T-helper 1 cell treated with Interleukin-12 subunit alpha and Interleukin-12 subunit beta and Interleukin-4 antibody, amounts not matched to agents 30 μg/mL and 1 μg/mL, for 36 hours (primary cell): ENCODE data around the gene NFE2L1.

ENCODE experiments used
- H3K27ac Mint-ChIP-seq: one replicate; pipeline ENCODE4 v1.8.0; 2021; ENCODE audit warnings: mild to moderate bottlenecking, mixed read lengths
- H3K27me3 Mint-ChIP-seq: one replicate; pipeline ENCODE4 v1.8.0; 2021; ENCODE audit warnings: low read depth, mixed read lengths
- H3K36me3 Mint-ChIP-seq: one replicate; pipeline ENCODE4 v1.8.0; 2021; ENCODE audit warnings: low read depth, mixed read lengths
- H3K4me1 Mint-ChIP-seq: one replicate; pipeline ENCODE4 v1.8.0; 2021; ENCODE audit warnings: low read depth, mixed read lengths
- H3K4me3 Mint-ChIP-seq: one replicate; pipeline ENCODE4 v1.8.0; 2021; ENCODE audit warnings: mild to moderate bottlenecking, moderate library complexity, mixed read lengths
- H3K9me3 Mint-ChIP-seq: one replicate; pipeline ENCODE4 v1.8.0; 2021; ENCODE audit warnings: mixed read lengths

The NFE2L1 gene

DNA sequence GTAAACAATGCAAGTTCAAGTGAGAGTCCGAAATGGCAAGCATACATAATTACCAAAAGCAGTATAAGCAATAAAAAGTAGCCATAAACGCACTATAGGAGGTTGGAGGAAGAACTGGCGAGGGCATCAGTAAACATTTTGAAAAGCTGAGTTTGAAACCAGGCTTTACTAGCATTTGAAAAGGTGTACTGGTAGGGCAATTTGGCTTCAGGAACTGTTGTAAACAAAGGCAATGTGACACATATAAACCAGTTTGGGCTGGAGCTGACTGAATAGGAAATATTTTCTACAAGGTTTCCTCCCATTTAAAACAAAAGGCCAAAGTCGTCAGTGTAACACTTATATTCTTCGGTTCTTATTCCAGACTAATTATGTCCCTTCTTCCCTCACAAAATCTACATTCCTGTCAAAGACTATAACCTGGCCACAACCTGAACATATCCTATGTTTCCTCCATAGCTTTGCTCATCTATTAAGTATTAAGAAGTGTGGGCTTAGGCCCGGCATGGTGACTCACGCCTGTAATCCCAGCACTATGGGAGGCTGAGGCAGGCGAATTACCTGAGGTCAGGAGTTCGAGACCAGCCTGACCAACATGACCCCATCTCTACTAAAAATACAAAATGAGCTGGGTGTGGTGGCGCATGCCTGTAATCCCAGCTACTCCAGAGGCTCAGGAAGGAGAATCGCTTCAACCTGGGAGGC lies 45.3 kb downstream of the NFE2L1 start:
- Mint-ChIP-seq H3K27ac (no peak overlapping the region), H3K4me1 (peaks cover 7% of the 10 kb centered on the region), H3K27me3 (no peaks in the 10 kb centered on the region), H3K36me3 (peaks cover 14% of the 10 kb centered on the region), H3K9me3 (no peaks in the 10 kb centered on the region), H3K4me3 (no peak overlapping the region)

DNA sequence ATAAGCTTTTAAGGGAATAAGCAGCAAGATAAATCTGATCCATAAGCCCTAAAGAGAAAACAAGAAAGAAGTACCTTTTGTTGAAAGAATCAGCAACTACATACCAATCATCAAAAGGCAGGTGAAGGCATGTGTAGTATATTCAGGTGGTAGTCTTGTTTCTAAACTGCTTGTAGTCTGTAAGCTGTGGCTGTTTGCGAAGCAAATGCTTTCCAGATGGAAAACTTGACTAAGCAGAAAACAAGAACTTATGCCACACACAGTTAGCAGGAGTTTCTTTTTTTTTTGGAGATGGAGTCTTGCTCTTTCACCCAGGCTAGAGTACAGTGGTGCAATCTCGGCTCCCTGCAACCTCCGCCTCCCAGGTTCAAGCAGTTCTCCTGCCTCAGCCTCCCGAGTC lies 47.5 kb downstream of the NFE2L1 start:
- no peaks in the 10 kb centered on the region for H3K27me3 Mint-ChIP-seq
- peaks cover 14% of the 10 kb centered on the region for H3K36me3 Mint-ChIP-seq
- H3K27ac Mint-ChIP-seq: no peak overlapping the region
- H3K4me1 Mint-ChIP-seq: peaks cover 11% of the 10 kb centered on the region
- no peak overlapping the region for H3K4me3 Mint-ChIP-seq
- no peaks in the 10 kb centered on the region for H3K9me3 Mint-ChIP-seq

DNA sequence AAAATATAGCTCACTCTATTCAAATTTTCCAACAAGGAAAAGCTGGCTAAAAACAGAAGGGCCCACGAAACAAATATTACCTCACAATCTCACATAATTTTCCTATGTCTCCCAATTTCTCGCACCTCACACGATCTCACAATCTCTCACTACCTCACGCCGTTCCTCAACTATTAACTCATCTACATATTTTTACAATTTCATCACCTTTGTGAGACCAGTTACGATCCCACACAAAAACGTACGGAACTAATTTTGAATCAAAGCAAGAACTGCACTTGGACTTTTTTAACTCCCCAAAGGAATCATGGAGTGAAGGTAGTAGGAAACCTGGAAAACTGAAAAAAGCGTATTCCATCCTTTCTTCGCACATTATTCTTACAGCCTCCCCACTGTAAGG lies 52.0 kb downstream of the NFE2L1 start:
- peaks cover 5% of the 10 kb centered on the region for H3K36me3 Mint-ChIP-seq
- H3K9me3 Mint-ChIP-seq: peaks cover 8% of the 10 kb centered on the region
- H3K27me3 Mint-ChIP-seq: no peaks in the 10 kb centered on the region
- peak overlapping the region; percentile 96 for H3K4me3 Mint-ChIP-seq
- peaks cover 32% of the 10 kb centered on the region for H3K4me1 Mint-ChIP-seq
- no peak overlapping the region for H3K27ac Mint-ChIP-seq

DNA sequence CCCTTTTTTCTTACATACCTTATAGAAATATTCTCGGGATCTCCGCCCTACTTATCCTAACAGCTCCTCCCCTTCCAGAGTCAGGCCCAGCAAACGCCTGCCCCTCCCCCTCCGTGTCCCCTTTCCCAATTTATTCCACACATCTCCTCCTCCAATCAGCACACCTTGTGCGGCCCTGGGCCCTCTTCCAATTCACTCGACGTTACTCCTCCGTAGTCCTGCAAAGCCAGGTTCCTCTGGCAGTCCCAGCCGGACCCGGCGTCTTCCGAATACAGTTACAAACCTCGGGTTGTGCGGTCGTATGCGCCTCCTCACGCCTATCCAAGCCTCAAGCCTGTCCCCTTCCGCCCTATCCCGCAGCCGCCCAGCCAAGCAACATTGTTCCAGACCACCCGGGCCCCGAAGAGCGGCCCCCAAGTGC lies 52.4 kb downstream of the NFE2L1 start:
- H3K36me3 Mint-ChIP-seq: peaks cover 5% of the 10 kb centered on the region
- H3K27ac Mint-ChIP-seq: peak overlapping the region; percentile 83
- peaks cover 8% of the 10 kb centered on the region for H3K9me3 Mint-ChIP-seq
- H3K4me1 Mint-ChIP-seq: peaks cover 32% of the 10 kb centered on the region
- no peaks in the 10 kb centered on the region for H3K27me3 Mint-ChIP-seq
- peak overlapping the region; percentile 96 for H3K4me3 Mint-ChIP-seq

DNA sequence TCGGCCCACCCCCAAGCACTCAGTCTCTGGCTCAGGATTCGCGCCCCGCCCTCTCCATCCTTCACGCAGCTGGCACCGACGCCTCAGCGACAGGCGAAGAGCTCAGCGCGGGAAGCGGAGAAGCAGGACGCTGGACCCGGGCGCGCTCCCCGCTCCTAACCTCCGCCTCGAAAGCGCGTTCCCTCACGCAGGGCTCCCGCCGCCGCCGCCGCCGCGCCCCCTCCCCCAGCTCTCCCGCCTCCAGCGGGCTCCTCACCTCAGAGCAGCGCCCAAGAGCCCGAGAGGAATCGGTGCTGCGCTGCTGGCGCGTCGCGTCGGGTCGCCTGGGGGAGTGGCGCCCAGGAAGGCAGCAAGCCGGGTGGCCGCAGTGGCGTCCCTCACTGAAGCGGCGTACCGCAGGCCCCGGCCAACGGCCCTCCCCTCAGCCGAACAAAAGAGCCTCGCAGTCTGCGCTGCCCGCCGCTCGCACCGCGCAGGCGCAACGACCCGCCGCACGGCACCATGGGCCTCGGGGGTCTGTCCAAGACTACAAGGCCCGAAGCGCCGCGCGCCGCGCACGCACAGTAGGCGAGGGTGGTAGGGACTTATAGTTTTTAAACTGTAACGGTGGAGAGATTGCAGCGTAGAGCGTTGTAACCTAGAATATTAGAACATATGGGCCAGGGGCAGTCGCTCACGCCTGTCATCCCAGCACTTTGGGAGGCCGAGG lies 53.0 kb downstream of the NFE2L1 start, which contains the start of gene CBX1:
TSS of gene CBX1 (minus strand) at position 467 of the 709 bp plus-strand sequence. CDS start 24,474 bp downstream, outside the sequence.
- Mint-ChIP-seq H3K27me3 (no peaks in the 10 kb centered on the region), H3K4me1 (peaks cover 33% of the 10 kb centered on the region), H3K27ac (peak within 1 kb of the TSS; percentile 83), H3K9me3 (peaks cover 8% of the 10 kb centered on the region), H3K36me3 (peaks cover 5% of the 10 kb centered on the region), H3K4me3 (peak within 1 kb of the TSS; percentile 96)

DNA sequence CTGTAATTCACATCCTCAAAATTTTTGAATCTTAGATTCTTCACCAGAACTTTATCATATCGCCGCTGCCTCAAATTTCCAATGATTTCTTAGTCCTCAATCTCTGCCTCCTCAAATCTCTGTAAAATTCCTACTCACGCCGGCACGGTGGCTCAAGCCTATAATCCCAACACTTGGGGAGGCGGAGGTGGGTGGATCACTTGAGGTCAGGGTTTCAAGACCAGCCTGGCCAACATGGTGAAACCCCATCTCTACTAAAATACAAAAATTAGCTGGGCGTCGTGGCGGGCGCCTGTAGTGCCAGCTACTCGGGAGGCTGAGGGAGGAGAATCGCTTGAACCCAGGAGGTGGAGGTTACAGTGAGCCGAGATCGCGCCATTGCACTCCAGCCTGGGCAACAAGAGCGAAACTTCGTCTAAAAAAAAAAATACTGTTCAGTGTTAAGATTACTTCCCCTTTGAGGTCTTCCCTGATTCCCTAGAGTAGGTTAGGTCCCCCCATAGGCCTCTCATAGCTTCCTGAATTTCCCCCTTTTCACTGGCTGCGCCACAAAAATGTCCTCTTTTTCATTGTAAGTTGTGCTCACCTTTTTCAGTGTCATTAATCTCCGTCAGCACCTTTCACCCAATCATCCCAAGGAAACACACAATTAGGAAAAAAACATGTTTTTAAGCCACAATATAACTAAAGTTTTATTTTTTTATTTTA lies 54.0 kb downstream of the NFE2L1 start:
- H3K36me3 Mint-ChIP-seq: peaks cover 5% of the 10 kb centered on the region
- peak overlapping the region; percentile 96 for H3K4me3 Mint-ChIP-seq
- no peaks in the 10 kb centered on the region for H3K27me3 Mint-ChIP-seq
- H3K27ac Mint-ChIP-seq: peak overlapping the region; percentile 65
- H3K9me3 Mint-ChIP-seq: peaks cover 8% of the 10 kb centered on the region
- H3K4me1 Mint-ChIP-seq: peaks cover 39% of the 10 kb centered on the region

DNA sequence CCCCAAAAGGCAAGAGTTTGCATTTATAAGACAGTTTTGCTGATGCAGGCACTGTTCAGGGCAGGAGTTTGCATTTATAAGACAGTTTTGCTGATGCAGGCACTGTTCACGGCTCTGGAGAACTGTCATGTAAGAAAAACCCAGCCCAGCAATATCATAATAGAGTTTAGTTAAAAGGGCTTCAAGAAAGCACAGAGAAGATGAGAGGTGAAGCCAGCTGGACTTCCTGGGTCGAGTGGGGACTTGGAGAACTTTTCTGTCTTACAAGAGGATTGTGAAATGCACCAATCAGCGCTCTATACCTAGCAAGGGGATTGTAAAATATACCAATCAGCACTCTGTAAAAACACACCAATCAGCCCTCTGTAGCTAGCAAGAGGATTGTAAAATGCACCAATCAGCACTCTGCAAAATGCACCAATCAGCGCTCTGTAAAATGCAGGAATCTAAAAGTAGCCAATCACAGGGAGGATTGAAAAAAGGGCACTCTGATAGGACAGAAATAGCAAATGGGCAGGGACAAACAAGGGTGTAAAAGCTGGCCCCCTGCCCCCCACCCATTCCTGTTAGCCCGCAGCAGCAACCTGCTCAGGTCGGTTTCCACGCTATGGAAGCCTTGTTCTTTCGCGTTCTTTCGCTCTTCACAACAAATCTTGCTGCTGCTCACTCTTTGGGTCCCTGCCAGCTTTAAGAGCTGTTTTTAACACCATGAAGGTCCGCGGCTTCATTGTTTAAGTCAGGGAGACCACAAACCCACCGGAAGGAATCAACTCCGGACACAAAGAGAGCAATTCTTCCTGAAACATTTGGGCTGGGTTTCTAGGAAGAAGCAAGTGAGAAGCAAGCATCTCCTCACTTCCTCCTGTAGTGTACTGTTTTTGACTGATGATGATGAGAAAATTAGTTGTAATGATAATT lies 54.9 kb downstream of the NFE2L1 start:
- peaks cover 5% of the 10 kb centered on the region for H3K36me3 Mint-ChIP-seq
- peak overlapping the region; percentile 78 for H3K27ac Mint-ChIP-seq
- H3K9me3 Mint-ChIP-seq: peaks cover 8% of the 10 kb centered on the region
- H3K4me1 Mint-ChIP-seq: peaks cover 43% of the 10 kb centered on the region
- H3K27me3 Mint-ChIP-seq: no peaks in the 10 kb centered on the region
- peak overlapping the region; percentile 38 for H3K4me3 Mint-ChIP-seq

DNA sequence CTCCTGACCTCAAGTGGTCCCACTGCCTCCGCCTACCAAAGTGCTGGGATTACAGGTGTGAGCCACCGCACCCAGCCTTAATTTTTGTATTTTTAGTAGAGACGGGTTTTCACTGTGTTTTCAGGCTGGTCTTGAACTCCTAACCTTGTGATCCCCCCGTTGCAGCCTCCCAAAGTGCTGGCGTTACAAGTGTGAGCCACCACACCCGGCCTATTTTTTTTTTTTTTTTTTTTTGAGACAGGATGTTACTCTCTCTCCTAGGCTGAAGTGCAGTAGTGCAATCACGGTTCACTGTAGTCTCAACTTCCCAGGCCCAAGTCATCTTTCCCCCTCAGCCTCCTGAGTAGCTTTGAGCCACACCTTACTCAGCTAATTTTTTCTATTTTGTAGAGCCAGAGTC lies 56.3 kb downstream of the NFE2L1 start:
- H3K27me3 Mint-ChIP-seq: no peaks in the 10 kb centered on the region
- peaks cover 50% of the 10 kb centered on the region for H3K4me1 Mint-ChIP-seq
- no peak overlapping the region for H3K27ac Mint-ChIP-seq
- peaks cover 5% of the 10 kb centered on the region for H3K36me3 Mint-ChIP-seq
- peak overlapping the region; percentile 5 for H3K4me3 Mint-ChIP-seq
- peaks cover 8% of the 10 kb centered on the region for H3K9me3 Mint-ChIP-seq

DNA sequence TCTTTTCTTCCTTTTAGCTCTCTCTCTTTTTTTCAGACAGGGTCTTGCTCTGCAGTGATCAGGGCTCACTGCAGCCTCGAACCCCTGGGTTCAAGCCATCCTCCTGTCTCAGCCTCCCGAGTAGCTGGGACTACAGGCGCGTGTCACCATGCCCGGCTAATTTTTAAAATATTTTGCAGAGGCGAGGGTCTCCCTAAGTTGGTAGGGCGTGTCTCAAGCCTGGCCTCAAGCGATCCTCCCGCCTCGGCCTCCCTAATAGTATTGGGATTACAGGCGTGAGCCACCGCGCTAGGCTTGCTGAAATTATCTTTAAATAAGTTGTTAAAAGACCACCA lies 58.6 kb downstream of the NFE2L1 start:
- Mint-ChIP-seq H3K27me3 (no peaks in the 10 kb centered on the region), H3K4me3 (peak overlapping the region; percentile 99), H3K4me1 (peaks cover 52% of the 10 kb centered on the region), H3K27ac (peak overlapping the region; percentile 96), H3K36me3 (peaks cover 6% of the 10 kb centered on the region), H3K9me3 (peaks cover 8% of the 10 kb centered on the region)

DNA sequence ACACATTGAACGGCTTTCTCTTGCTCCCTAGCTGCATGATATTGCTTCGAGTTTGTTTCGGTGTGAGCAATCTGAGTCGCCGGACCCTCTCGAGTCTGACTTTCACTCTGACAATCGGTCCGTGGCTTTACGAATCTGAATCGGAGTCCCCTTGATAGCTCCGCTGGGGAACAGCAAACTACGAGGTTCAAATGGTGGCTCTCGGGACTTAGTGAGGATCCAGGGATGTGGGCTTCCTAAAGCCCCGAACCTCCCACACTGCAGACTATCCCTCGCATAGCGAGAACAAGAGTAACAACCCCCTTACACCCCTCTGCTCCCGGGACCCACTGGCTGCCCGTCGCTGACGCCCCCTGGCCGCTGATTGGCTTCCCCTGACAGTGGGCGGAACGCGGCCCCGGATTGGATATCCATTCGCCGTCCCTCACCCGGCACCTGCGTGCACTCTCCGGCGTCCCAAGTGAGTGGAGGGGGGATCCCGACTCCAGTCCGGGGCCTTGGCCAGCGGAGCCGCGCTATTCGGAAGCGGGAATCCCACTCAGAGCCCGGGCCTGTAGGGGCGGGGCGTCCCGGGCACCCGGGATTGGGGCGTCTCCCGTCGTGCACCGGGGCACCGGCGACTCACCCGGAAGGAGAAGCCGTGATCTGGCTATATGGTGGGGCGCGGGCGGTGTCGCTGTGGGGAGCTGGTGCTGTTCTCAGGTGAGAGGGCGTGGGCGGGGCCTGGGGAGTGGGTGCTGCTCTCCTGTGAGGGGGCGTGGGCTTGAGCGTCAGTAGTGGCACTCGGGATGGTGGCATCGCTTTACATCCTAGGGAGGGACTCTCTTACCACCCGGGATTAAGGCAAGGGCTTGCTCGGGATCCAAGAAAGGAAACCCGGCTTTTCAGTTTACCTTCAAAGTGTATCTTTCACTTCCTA lies 59.2 kb downstream of the NFE2L1 start, which contains the start of gene SNX11:
TSS of gene SNX11 (plus strand) at position 630 of the 919 bp plus-strand sequence. CDS start 4,278 bp downstream, outside the sequence.
- H3K27me3 Mint-ChIP-seq: no peaks in the 10 kb centered on the region
- H3K27ac Mint-ChIP-seq: peak within 1 kb of the TSS; percentile 96
- H3K4me3 Mint-ChIP-seq: peak within 1 kb of the TSS; percentile 99
- peaks cover 9% of the 10 kb centered on the region for H3K36me3 Mint-ChIP-seq
- H3K4me1 Mint-ChIP-seq: peaks cover 55% of the 10 kb centered on the region
- peaks cover 8% of the 10 kb centered on the region for H3K9me3 Mint-ChIP-seq

DNA sequence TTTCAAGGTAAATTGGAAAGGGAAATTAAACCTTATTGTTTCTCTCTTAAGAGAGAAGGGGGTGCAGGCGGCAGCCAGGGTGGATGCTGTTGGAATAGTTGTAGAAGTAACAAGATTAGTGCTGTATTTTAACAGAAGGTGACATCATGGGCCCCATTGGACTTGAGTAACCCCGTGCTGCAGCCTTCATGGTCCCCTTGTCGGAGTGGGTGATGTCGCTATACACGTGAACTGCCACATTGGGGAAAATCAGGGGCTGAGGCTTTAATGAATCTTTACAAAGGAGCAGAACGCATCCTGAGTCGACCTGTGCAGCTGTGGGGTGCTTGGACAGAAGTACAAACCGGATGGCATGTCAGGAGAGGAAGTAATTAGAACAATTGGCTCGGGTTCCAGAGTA lies 62.6 kb downstream of the NFE2L1 start:
- no peaks in the 10 kb centered on the region for H3K9me3 Mint-ChIP-seq
- peaks cover 15% of the 10 kb centered on the region for H3K36me3 Mint-ChIP-seq
- H3K27me3 Mint-ChIP-seq: no peaks in the 10 kb centered on the region
- H3K27ac Mint-ChIP-seq: peak overlapping the region; percentile 59
- peaks cover 45% of the 10 kb centered on the region for H3K4me1 Mint-ChIP-seq
- H3K4me3 Mint-ChIP-seq: peak overlapping the region; percentile 21
